Stimulated activated naive CD8-positive, alpha-beta T cell treated with anti-CD3 and anti-CD28 coated beads, Interleukin-15, Interleukin-2, amounts not matched to agents 100 ng/mL and 50 ng/mL, for 24 hours (primary cell): Measurements from ENCODE around the gene FGFR2.

ENCODE experiments used
- H3K27ac Mint-ChIP-seq: one replicate; pipeline ENCODE4 v1.8.0; 2021; ENCODE audit warnings: mild to moderate bottlenecking, mixed read lengths
- H3K27me3 Mint-ChIP-seq: one replicate; pipeline ENCODE4 v1.8.0; 2021; ENCODE audit warnings: mixed read lengths
- H3K36me3 Mint-ChIP-seq: one replicate; pipeline ENCODE4 v1.8.0; 2021; ENCODE audit warnings: low read depth, mixed read lengths
- H3K4me1 Mint-ChIP-seq: one replicate; pipeline ENCODE4 v1.8.0; 2021; ENCODE audit warnings: low read depth, mixed read lengths
- H3K4me3 Mint-ChIP-seq: one replicate; pipeline ENCODE4 v1.8.0; 2021; ENCODE audit warnings: mild to moderate bottlenecking, mixed read lengths
- H3K9me3 Mint-ChIP-seq: one replicate; pipeline ENCODE4 v1.8.0; 2021; ENCODE audit warnings: mixed read lengths

Gene FGFR2

GRCh38 chr10:121440461-121440860 is 157.8 kb downstream of the FGFR2 start:
- H3K36me3 Mint-ChIP-seq = no peaks in the 10 kb centered on the region
- H3K27ac Mint-ChIP-seq = no peak overlapping the region
- H3K4me3 Mint-ChIP-seq = no peak overlapping the region

GRCh38 chr10:121438333-121438732 is 159.9 kb downstream of the FGFR2 start:
- H3K4me3 Mint-ChIP-seq = no peak overlapping the region
- H3K27me3 Mint-ChIP-seq = peaks cover 2% of the 10 kb centered on the region
- no peaks in the 10 kb centered on the region for H3K4me1 Mint-ChIP-seq
- H3K27ac Mint-ChIP-seq = no peak overlapping the region
- no peaks in the 10 kb centered on the region for H3K9me3 Mint-ChIP-seq
- no peaks in the 10 kb centered on the region for H3K36me3 Mint-ChIP-seq

More at GRCh38 chr10:121440461-121440860, 157.8 kb downstream of the FGFR2 start:
- peaks cover 2% of the 10 kb centered on the region for H3K27me3 Mint-ChIP-seq
- H3K9me3 Mint-ChIP-seq = no peaks in the 10 kb centered on the region
- H3K4me1 Mint-ChIP-seq = no peaks in the 10 kb centered on the region

GRCh38 chr10:121437596-121437995 is 160.6 kb downstream of the FGFR2 start:
- Mint-ChIP-seq H3K36me3 (no peaks in the 10 kb centered on the region), H3K4me1 (no peaks in the 10 kb centered on the region), H3K9me3 (no peaks in the 10 kb centered on the region), H3K4me3 (no peak overlapping the region), H3K27me3 (peaks cover 2% of the 10 kb centered on the region), H3K27ac (no peak overlapping the region)

- no peak overlapping the region for H3K27ac Mint-ChIP-seq
- no peaks in the 10 kb centered on the region for H3K36me3 Mint-ChIP-seq
- peaks cover 2% of the 10 kb centered on the region for H3K27me3 Mint-ChIP-seq
Observed at GRCh38 chr10:121436630-121437341, 161.5 kb downstream of the FGFR2 start.

GRCh38 chr10:121436281-121436629 is 162.0 kb downstream of the FGFR2 start:
- no peak overlapping the region for H3K27ac Mint-ChIP-seq
- no peaks in the 10 kb centered on the region for H3K9me3 Mint-ChIP-seq
- H3K36me3 Mint-ChIP-seq = no peaks in the 10 kb centered on the region
- H3K4me3 Mint-ChIP-seq = no peak overlapping the region
- no peaks in the 10 kb centered on the region for H3K4me1 Mint-ChIP-seq
- peaks cover 2% of the 10 kb centered on the region for H3K27me3 Mint-ChIP-seq

More at GRCh38 chr10:121436630-121437341, 161.5 kb downstream of the FGFR2 start:
- Mint-ChIP-seq H3K9me3 (no peaks in the 10 kb centered on the region), H3K4me1 (no peaks in the 10 kb centered on the region), H3K4me3 (no peak overlapping the region)

- Mint-ChIP-seq H3K36me3 (no peaks in the 10 kb centered on the region), H3K9me3 (no peaks in the 10 kb centered on the region), H3K4me3 (no peak overlapping the region), H3K27ac (no peak overlapping the region), H3K4me1 (no peaks in the 10 kb centered on the region), H3K27me3 (peaks cover 2% of the 10 kb centered on the region)
Observed at GRCh38 chr10:121435099-121435875, 163.0 kb downstream of the FGFR2 start.

GRCh38 chr10:121433965-121434364 is 164.3 kb downstream of the FGFR2 start:
- H3K9me3 Mint-ChIP-seq = no peaks in the 10 kb centered on the region
- no peak overlapping the region for H3K27ac Mint-ChIP-seq
- H3K4me3 Mint-ChIP-seq = no peak overlapping the region
- H3K27me3 Mint-ChIP-seq = peaks cover 2% of the 10 kb centered on the region
- H3K4me1 Mint-ChIP-seq = no peaks in the 10 kb centered on the region
- H3K36me3 Mint-ChIP-seq = no peaks in the 10 kb centered on the region

GRCh38 chr10:121428867-121429266 is 169.4 kb downstream of the FGFR2 start:
- Mint-ChIP-seq H3K4me3 (no peak overlapping the region), H3K36me3 (no peaks in the 10 kb centered on the region), H3K4me1 (no peaks in the 10 kb centered on the region), H3K9me3 (no peaks in the 10 kb centered on the region), H3K27me3 (no peaks in the 10 kb centered on the region), H3K27ac (no peak overlapping the region)
